DMS53 treated with DMSO at 0.1 percent for 48 hours (cell line): ENCODE data around the gene NANOS2.

ENCODE experiments used
- DNase-seq: peaks from one replicate; lab custom pipeline; 2025; ENCODE audit not compliant: unreplicated experiment; lab: John Stamatoyannopoulos, UW

The NANOS2 gene

GRCh38 chr19:45929247-45929646 is 14.7 kb upstream of the NANOS2 start:
- no peak for DNase-seq

GRCh38 chr19:45927565-45928261 is 13.1 kb upstream of the NANOS2 start:
- DNase-seq: peak; percentile 94

- DNase-seq: no peak
These were observed 10.4 kb upstream of the NANOS2 start for GRCh38 chr19:45924891-45925447.

- no peak for DNase-seq
These were observed 7.7 kb upstream of the NANOS2 start for GRCh38 chr19:45922281-45922680.

GRCh38 chr19:45920458-45920857 is 5.9 kb upstream of the NANOS2 start:
- DNase-seq: no peak

- DNase-seq: no peak
These were observed 5.1 kb upstream of the NANOS2 start for GRCh38 chr19:45919678-45920077.

- DNase-seq: no peak
These were observed 4.1 kb upstream of the NANOS2 start for GRCh38 chr19:45918721-45919120.

- DNase-seq: no peak
These were observed 3.0 kb upstream of the NANOS2 start for GRCh38 chr19:45917421-45918091.

GRCh38 chr19:45911291-45911690 is 3.3 kb downstream of the NANOS2 start:
- DNase-seq: no peak

- DNase-seq: no peak
These were observed 5.6 kb downstream of the NANOS2 start for GRCh38 chr19:45908956-45909355.

- no peak for DNase-seq
These were observed 8.4 kb downstream of the NANOS2 start for GRCh38 chr19:45906221-45906620.

- DNase-seq: no peak
These were observed 9.6 kb downstream of the NANOS2 start for GRCh38 chr19:45905011-45905410.

- peak; percentile 93 for DNase-seq
These were observed 11.6 kb downstream of the NANOS2 start for GRCh38 chr19:45902651-45903625.

GRCh38 chr19:45901912-45902650 is 12.5 kb downstream of the NANOS2 start, which contains the start of gene MYPOP:
Gene MYPOP (minus strand): TSS chr19:45902613. CDS start chr19:45901773, 840 bp downstream.
- peak; percentile 32 for DNase-seq

- no peak for DNase-seq
These were observed 13.1 kb downstream of the NANOS2 start for GRCh38 chr19:45901432-45901911.

- DNase-seq: no peak
These were observed 13.7 kb downstream of the NANOS2 start for GRCh38 chr19:45900738-45901431.

- no peak for DNase-seq
These were observed 14.5 kb downstream of the NANOS2 start for GRCh38 chr19:45899919-45900589.

GRCh38 chr19:45899253-45899652 is 15.3 kb downstream of the NANOS2 start:
- DNase-seq: no peak

GRCh38 chr19:45897261-45897812 is 17.2 kb downstream of the NANOS2 start:
- no peak for DNase-seq
